Colon (tissue), 2 donors: Measurements from ENCODE around the gene OR2B6.
"Not testable (repeated sequence)": the region's sequence is repeated elsewhere in the genome, so short reads cannot be mapped to it uniquely, and the experiment has no call there.

Experiments
- FAIRE-seq: peaks from 2 replicates; lab custom pipeline; 2012; peaks lifted over from hg19 to GRCh38; lab: Jason Lieb, UNC
- donor health status: control.
- donor health status: control.

The OR2B6 gene

DNA sequence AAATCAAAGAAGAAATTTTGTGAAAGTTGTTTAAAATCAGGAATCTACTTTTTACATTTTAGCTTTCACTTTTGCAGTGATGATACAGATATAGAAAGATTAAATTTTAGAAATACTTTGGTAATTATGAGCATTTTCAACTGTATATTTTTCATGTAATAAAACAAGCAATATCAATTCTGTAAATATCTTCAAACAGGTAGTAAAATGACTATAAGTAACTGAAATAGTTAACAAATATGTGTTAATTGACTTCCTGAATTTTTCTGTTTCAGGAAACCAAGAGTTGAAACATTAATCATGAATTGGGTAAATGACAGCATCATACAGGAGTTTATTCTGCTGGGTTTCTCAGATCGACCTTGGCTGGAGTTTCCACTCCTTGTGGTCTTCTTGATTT lies at the start of gene OR2B6:
Gene OR2B6, plus strand, starts transcription at position 301 of the 400 bp plus-strand sequence. Its CDS starts 0 bp downstream, at position 301.
- no peak for FAIRE-seq

DNA sequence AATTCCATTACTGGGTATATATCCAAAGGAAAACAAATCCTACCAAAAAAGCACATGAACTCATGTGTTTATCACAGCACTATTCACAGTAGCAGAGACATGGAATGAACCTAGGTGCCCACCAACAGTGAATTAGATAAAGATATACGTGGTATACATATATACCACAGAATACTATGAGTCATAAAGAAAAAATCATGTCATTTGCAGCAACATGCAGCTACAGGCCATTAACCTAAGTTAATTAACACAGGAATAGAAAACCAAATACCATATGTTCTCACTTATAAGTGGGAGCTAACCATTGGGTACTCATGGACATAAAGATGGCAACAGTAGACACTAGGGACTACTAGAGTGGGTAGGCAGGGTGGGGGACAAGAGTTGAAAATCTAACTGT lies 49.0 kb upstream of the OR2B6 start:
- FAIRE-seq = no peak

DNA sequence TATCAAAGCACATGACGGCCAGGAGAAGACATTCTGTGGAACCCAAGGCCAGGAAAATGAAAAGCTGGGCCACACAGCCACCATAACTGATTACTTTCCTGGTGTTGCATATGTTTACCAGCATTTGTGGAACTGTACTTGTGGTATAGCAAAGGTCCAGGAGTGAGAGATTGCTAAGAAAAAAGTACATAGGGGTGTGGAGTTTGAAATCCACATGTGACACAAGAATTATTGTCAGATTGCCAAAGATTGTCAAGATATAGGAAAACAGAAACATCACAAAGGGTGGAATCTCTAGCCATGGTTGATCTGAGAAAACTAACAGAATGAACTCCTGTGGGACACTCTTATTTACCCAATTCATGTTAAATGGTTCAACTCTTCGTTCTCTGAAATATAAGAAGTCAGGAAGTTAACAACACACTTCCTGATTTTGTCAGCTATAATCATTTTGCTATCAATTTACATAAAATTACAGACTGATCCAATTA lies 45.0 kb upstream of the OR2B6 start, which contains the start of gene OR2B2:
Gene OR2B2, minus strand, starts transcription at position 441 of the 491 bp plus-strand sequence. Its CDS starts 77 bp downstream, at position 364.
- FAIRE-seq = no peak

DNA sequence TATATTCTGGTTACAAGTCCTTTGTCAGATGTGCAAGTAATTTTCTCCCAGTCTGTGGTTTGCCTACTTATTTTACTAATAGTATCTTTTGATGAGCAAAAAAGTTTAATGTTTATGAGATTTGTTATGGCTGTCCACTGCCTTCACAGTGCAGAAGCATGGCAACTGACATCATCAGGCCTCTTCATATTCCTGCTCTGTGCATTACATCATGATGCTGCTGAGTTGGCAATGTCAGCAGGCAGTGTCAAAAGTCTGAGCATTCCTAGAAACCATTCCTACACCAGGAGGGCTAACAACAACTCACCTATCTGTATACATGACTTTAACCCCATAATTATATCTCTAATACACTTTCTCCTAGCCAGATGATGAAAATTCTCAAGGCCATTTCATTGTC lies 34.1 kb upstream of the OR2B6 start:
- FAIRE-seq = no peak

DNA sequence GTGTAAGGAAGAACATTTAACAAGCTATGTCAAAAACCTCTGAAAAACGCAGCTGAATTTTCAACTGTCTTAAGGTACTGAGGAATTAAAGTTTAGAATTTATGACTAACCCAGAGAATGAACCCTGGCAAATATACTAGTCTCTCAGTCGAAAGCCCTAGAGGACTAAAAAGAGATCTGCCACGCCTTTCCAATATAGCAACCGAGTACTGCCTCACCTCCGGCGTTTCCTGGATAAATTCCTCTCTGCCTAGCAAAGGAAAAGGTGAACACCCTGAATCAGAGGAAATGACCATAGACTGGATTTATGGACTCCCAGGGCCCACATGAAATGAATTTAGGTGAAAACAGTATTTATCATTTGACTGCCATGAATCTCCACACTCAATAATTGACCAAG lies 32.9 kb upstream of the OR2B6 start:
- FAIRE-seq = no peak

DNA sequence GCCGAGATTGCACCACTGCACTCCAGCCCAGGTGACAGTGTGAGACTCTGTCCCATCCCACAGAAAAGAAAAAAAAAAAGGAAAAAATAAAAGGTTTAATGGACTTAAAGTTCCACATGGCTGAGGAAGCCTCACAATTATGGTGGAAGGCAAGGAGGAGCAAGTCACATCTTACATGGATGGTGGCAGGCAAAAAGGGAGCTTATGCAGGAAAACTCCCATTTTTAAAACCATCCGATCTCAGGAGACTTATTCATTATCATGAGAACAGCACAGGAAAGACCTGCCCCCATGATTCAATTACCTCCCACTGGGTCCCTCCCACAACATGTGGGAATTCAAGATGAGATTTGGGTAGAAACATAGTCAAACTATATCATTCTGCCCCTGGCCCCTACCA lies 29.0 kb upstream of the OR2B6 start:
- not testable (repeated sequence) for FAIRE-seq

DNA sequence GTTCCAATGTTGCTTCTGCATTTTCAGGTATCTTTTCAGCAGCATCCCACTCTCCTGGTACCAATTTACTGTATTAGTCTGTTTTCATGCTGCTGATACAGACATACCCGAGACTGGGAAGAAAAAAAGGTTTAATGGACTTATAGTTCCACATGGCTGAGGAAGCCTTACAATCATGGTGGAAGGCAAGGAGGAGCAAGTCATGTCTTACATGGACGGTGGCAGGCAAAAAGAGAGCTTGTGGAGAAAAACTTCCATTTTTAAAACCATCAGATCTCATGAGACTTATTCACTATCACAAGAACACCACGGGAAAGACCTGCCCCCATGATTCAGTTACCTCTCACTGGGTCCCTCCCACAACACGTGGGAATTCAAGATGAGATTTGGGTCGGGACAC lies 27.1 kb upstream of the OR2B6 start:
- FAIRE-seq = not testable (repeated sequence)

DNA sequence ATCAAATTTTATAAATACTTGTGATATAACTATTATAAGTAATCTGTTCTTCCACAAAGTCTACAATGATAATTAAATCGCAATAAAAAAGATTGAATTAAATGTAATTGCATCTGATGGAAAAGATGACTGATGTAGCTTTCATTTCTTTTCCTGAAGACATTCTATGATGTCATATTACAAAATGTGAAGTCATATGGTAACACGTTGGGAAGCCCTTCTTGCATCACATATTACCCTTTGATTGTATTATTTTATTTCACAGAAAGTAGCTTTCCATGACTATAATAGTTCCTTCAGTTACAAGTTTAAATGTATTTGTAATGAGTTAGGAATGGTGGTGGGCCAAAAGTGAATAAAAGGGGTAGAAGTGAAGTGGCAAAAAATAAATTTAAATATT lies 25.8 kb upstream of the OR2B6 start:
- FAIRE-seq = no peak

DNA sequence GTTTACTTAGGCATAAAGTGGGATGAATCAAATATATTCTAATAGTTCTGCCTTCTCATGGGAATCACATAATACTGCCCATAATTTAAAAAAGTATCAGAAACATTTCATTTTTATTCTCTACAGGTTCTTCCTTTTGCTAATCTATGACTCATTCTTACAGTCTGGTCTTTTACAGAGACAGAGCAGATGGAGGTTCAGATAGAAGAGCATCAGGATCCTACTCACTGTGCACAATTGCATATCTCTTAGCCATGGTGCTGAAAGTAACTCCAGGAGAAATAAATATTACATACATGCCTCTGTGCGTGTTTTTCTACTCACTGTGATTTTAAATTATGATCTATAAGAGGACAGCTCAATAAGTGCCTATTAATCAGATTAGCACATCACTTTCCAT lies 16.3 kb upstream of the OR2B6 start:
- FAIRE-seq = no peak

DNA sequence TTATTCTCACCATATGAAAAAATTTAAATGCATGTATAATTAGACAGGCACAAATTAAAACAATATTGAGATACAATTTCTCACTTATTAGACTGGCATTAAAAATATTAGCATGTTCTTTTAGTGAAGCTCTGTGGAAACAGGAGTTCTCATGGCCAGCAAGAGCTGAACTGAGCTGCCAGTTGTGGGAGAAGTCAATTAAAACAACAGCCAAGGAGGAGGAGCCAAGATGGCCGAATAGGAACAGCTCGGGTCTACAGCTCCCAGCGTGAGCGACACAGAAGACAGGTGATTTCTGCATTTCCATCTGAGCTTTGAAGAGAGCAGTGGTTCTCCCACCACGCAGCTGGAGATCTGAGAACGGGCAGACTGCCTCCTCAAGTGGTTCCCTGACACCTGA lies 14.0 kb upstream of the OR2B6 start:
- not testable (repeated sequence) for FAIRE-seq

DNA sequence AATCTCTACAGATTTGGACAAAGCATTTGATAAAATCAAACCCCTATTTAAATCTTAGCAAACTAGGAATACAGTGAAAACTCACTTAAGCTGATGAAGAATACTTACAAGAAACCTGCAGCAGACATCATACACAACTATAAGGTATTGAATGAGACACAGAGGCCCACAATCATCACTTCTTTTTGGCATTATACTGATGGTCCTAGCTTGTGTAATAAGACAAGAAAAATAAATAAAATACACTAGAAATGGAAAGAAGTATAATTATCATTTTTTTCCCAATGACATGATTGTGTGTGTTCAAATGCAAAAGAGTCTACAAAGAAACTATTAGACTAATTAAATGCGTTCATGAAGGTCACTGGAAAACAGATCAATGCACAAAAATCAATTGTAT lies 8.8 kb upstream of the OR2B6 start:
- FAIRE-seq = no peak

DNA sequence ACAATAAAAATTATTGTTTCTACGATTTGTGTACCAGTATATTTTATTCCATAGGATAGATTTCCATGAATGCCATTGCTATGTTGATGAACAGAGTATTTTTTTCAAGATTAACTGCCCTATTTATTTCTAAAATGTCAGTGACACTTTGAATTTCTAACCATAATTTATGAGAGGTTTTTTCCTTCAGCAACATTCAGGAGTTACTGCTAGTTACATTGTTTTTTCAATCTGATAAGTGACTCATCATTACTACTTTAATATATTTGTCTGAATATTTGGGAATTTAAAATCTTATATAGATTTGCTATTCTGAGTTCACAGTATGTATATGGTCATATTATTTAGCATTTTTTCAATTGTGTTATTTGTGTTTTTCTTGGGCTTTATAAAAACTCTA lies 6.0 kb upstream of the OR2B6 start:
- FAIRE-seq = no peak

DNA sequence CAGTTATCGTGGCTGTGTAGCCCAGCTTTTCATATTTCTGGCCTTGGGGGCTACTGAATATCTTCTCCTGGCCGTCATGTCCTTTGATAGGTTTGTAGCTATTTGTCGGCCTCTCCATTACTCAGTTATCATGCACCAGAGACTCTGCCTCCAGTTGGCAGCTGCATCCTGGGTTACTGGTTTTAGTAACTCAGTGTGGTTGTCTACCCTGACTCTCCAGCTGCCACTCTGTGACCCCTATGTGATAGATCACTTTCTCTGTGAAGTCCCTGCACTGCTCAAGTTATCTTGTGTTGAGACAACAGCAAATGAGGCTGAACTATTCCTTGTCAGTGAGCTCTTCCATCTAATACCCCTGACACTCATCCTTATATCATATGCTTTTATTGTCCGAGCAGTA lies 475 bp downstream of the OR2B6 start:
- FAIRE-seq = no peak

DNA sequence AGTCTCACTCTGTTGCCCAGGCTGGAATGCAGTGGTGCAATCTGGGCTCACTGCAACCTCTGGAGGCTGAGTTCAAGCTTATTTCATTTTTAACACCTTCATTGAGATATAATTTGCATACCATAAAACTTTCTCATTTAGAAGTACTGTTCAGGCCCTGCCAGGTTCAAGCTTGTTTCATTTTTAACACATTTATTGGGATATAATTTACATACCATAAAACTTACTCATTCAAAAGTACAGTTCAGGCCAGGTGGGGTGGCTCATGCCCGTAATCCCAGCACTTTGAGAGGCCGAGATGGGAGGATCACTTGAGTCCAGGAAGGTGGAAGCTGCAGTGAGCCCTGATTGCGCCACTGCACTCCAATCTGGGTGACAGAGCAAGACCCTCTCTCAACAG lies 5.5 kb downstream of the OR2B6 start:
- no peak for FAIRE-seq

DNA sequence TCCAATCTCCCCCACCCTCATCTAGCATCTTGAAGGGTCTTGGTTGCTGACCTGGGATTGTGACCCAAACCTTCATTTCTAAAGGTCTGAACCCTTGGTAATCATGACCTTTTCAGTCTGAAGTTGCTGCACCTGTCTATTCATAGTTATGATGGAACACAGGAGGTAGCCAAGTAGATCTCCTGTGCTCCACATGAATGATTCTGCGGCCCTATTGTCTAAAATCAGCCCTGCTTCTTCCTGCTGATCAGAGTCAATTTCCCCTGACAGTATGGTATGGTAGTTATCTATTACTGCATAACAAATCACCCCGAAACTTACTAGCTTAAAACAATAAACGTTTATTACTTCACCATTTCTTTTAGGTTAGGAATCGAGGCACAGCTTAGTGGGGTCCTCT lies 9.0 kb downstream of the OR2B6 start:
- no peak for FAIRE-seq

DNA sequence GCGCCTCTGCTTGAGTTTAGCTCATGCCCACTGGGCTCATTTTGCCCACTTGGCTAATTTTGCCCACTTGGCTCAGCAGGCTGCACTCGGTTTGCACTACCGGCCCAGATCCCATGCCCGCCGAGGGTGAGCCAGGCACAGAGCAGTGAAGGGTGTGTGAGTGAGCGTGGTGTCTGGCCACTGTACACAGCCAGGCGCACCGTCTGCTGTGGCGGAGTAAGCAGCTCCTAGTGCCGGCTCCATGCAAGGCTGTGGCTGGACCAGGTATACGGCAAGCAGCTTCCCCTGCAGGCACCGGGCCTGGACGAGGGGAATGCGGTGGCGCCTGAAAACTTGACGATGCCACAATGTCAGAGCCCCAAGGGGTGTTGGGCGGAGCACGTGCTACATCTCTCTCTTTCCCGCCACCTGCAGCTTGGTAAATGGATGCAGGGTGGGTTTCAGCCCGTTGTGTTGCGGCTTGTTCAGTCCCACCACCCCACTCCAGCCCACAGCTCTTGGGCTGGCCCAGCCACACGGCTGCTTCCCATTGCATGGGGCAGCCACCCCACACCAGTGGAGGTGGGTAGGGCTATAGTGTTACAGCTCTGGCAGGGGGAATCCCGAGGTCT lies 9.9 kb downstream of the OR2B6 start:
- FAIRE-seq = no peak

DNA sequence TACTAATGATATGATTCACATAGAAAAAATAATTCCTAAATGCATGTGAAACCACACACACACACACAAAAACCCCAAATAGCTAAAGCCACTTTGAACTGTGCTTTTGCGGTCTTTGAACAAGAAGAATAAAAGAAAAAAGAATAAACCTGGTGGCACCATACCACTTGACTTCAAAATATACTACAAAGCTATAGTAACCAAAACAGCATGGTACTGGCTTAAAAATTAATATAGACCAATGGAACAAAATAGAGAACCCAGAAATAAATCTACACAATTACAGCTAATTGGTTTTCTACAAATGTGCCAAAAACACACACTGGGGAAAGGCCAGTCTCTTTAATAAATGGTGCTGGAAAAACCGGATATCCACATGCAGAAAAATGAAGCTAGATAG lies 13.4 kb downstream of the OR2B6 start:
- FAIRE-seq = no peak

DNA sequence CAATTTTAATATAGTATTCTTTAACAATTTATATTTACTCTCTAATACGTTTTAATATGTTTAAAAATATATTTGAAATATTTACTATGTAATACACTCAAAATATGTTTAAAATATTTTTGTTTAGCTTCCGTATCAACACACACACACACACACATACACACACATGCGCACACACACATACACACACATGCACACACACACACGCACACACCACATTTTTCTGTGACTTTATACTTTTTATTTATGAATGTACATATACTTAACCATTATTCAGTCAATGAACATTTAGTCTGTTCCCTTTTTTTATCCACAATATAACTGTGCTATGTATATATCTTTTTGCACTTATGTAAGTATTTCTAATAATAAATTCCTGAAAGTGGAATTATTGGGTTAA lies 15.7 kb downstream of the OR2B6 start:
- FAIRE-seq = no peak

DNA sequence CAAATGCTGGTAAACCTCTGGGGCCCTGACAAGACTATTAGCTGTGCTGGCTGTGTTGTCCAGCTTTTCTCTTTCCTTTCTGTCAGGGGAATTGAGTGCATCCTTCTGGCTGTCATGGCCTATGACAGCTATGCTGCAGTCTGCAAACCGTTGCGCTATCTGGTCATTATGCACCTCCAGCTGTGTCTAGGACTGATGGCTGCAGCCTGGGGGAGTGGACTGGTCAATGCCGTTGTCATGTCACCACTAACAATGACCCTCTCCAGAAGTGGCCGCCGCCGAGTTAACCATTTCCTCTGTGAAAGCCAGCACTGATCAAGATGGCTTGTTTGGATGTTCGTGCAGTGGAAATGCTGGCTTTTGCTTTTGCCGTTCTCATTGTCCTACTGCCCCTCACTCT lies 20.3 kb downstream of the OR2B6 start:
- FAIRE-seq = no peak

DNA sequence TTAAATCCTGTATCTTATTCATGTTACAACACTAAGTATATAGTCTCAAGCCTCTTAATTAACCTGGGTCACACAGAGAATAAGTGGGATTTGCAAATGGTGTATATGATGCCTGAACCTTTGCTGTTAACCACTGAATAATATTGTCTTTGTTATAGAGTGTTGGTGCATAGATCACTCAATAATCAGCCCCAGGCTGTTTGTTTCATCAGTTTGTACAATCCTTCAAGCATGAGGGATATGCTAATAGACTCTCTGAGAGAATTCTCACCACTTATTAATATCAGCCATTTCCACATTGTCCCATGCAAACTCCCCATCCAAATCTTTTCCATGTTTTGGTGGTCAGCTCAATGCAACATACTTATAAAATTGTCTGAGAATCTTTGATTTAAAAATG lies 21.7 kb downstream of the OR2B6 start:
- no peak for FAIRE-seq

DNA sequence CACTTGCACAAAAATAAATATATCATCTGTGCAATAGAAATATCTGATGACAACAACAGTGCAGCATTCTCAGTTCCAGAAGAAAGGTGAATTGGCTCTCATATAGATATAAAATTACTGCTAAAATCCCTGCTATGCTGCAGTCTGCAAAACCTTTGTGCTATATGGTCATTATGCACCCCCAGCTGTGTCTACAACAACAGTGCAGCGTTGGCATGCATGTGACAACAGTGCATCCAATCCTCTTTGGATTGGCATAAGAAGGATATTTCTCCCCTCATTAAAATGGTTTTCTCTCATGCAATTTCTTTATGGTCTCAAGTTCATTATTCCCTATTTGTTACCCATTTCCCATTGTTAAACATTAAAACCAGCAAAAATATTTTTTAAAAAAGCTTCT lies 23.1 kb downstream of the OR2B6 start:
- FAIRE-seq = no peak

DNA sequence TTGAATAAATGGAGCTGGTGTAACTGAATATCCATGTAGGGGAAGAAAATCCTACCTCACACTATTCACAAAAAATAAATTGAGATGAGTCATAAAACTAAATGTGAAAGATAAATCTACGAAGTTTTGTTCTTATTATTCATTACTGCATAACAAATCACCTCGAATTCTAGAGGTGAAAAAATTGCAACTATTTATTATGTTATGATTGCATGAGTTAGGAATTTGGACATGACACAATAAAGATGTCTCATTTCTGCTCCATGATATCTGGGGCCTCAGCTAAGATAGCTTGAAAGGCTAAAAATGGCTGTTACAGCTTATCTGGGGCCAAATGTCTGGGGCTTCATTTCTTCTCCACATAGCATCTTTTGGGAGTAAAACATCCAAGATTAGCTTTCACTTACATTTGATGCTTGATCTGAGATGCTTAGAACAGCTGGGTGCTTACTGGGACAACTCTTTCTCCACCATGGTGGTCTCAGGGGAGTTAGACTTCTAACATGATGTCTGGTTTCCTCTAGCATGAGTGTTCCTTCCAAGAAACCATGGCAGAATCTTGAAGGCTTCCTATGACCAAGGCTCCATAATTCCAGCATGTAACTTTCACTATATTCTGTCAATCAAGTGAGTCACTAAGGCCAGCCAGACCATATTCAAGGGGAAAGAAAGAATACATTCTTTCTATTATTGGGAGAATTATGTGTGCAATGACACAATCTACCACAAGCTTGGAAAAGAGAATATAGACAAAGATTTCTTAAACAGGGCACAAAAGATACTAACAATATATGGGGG lies 30.1 kb downstream of the OR2B6 start:
- no peak for FAIRE-seq

DNA sequence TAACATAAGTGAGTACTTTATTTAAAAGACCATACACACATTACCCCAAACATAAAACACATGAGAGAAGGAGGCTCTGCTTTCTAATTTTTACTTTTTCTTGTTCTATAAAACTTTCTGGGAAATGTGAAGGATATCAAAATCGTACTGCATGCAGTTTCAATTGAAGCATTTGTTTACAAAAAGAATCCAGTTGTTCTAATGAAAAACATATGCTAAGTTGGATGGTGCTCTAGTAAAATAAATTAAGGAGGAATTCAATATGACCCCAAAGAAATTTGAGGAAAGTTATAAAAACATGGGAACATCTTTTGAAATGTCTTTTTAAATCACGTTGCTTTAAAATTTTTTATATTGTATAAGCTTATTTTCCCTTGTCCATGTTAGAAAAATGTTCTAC lies 37.6 kb downstream of the OR2B6 start:
- FAIRE-seq = no peak
